Measurements from ENCODE around the gene LBH.

Gene LBH

DNA sequence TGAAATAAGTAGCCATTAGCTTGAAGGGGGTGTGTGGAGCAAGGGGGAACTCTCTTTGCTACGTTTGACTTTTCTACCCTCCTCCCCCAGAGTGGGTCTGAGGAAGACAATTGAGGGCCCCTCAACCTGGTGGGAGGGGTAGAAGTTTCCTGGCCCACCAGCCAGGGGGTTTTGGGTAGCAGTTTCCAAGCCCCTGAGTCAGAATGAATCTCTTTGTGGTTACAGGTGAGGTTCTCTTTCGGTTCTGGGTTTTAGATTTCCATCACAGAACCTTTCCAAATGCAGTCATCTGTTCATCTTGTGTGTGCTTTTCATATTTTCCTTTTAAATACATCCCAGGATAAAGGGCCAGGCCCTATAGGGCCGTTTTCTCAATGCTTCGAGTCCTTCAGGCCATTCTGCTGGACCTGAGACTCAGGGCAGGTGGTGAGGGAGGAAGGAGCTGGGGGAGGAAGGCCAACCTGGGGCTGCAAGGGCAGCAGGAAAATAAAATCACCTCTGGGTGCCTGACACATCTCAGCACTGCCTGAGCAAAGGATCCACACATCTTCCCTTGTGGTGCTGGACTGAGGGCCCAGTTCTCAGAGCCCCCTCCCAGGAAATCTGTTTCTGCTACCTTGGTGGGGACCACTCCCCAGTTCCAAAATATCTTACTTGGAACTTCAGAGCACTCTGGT lies 4.7 kb downstream of the LBH start:
- no peak for DNase-seq (ENCODE audit: low spot score)

DNA sequence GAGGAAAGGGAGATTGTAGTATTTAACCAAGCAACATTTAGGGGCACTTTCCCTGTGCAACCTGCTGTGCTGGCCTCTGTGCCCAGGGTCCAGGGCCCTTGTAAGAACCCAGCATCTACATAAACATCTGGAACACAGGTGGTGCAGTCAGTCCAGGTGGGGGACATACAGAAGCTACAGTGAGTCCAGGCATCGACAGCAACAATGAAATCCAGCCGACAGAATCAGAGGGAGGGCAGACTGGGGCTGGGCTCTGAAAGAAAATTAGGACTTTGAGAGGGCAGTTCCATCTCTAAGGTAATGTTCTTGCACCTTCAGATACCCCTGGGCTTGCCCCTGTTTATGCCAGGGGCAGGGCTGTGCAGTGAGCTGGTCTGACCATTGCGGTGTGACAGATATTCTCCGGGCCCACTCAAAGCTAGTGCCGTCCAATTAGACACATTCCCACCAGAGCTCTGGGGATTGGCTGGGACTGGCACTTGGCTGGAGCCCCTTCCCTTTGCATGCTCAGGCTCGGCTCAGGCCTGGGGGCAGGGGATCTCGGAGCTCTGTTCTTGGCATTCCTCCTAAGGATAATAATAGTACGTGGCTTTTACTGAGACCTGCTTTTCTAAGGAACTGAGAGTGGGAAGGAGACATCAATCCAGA lies 5.4 kb downstream of the LBH start:
- DNase-seq (ENCODE audit: low spot score): no peak

DNA sequence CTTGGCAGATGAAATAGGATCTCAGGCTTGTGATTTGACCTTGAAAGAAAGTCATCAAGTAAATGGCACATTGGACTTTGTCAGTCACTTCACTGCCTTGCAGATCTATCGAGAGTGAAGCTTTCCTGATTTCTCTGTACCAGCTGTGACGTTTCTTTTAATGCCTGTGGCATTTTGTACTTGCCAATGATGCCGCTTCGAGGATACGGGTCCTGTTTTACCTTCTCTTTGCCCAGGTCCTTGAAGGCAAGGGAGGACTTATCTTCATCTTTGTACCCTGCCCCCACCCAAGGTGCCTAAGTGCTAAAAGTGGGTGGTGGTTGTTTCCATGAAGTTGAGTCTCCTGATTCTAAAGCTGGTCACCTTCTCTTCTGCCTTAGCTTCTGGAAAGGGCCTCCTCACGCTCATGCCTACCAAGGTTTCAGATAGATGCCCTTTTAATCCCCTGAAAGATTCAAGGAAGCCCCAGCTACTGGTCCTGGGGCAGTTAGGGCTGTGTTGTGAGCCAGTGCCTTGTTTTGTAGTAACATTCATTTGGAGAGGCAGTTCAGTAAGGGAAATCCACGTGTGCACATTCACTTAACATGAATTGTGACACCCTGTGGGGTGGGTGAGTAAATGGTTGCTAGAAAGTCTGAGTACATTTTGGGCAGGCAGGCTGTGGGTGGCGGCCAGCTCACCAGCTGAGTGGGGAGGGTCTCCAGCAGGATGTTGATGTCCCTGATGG lies 6.1 kb downstream of the LBH start:
- DNase-seq (ENCODE audit: low spot score): no peak

DNA sequence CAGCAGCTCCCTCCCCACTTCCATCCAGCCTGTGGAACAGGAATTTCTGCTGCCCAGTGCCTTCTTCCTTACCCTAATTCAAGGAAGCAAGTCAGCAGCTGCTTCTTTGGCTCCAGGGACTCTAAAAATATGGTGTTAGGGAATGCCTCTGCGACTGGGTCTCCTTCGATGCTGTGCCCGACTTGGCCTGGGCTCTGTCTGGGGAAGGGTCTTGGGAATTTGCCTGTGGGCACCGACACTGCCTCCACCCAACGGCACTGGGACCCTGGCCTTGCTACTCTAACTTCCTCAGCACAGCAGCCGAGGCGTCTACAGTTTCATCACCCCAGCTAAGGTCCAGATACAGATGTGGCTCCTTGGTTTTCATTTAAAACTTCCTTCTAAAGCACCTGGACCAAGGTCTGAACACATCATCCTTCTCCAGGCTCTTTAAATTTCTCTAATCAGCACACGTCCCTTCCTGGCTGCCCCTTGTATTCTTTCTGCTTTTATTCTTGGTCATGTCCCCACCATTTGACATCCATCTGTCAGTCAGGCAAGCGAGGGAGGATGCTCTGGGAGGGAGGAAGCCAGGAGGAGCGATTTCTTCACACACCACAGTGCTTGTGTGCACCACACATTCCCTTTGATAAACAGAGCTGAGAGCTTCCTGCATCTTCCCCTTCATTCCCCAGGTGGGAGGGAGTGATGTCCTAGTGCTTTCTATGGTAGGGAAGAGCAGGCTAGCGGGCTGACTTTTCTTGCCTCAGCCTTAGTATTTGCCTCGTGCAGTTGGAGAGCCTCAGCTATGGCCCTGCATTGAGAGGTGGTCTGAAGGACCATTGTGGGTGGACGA lies 6.8 kb downstream of the LBH start:
- DNase-seq (ENCODE audit: low spot score): no peak

DNA sequence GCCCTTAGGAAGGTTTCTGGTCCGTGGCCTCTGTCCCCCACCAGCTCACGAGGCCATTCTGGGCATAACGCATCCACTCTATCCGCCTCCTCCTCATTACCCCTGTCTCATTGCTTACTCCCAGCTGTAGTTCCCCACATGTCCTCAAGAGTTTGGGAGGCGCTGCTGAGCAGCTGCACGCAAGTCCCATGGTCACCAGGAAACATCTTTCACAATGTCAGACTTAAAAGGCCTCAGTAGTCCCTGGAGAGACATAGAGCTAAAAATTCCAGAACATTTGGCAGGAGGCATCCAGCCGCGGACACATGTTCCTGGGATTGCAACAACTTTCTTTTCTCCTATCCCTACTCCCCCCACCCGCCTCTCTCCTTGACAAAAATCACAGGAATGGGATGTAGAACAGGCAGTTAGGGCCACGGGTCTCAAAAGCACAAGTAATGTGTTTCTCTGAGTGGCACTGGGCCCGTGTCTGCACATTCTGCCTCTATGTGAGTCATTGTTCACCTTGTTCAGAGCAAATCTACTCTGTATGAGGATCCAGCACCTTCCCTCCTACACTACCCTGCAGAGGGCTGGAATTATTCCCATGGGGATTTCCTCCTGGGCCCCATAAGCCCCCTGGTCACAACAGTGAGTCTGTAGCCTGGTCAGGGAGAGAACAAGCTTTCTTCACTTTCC lies 8.1 kb downstream of the LBH start:
- DNase-seq (ENCODE audit: low spot score): peak; percentile 65

- no peak for DNase-seq (ENCODE audit: low spot score)
Measured at GRCh38 chr2:30239986-30240752, 8.8 kb downstream of the LBH start.

DNA sequence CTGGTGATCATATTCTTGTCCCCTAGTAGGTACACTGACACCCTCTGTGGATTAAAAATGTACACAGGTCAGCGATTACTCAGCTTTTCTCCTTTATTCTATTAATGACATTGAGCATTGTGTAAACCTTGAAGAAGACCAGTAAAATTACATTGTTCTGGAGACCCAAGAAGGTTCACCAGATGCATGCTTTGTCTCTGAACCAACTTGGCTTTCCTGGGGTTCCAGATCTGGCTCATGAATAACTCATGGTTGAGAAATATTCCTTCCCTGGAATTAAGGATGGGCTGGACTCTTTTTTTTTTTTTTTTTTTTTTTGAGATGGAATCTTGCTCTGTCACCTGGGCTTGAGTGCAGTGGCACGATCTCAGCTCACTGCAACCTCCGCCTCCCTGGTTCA lies 11.9 kb downstream of the LBH start:
- DNase-seq (ENCODE audit: low spot score): no peak

DNA sequence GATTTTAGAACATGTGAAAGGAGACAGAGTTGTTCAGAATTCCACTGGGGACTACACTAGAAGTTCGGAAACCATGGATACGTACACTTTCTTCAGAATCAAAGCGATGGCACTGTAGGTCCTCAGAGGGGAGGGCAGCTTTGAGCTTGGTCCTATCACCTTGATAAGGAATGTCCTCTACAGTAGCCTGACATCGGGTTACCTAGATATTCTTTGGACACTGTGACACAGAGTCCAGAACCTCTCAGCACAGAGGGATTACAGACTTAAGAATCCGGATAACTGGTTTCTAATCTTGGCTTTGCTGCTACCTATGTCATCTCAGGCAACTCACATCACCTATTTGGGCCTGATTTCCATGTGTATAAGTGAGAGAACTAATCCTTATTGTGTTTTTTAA lies 14.0 kb downstream of the LBH start:
- no peak for DNase-seq (ENCODE audit: low spot score)

DNA sequence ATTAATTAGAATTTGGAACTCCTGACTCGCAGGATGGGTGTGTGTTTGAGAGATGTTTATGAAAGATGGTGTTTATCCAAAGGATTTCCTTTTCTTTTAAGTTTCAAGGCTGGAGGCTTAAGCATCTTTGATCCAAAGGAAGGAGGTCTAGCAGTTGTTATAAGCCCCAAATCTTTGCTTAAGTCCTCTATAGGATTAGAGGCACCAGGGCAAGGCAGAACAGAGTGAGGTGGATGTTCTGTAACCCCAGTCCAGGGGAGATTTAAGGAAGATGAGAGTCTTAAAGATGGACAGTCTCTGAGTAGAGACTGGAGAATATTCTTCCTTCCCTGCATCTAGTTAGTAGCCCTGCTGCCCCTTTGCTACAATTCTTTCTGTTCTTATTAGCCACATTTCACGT lies 17.5 kb downstream of the LBH start:
- no peak for DNase-seq (ENCODE audit: low spot score)

DNA sequence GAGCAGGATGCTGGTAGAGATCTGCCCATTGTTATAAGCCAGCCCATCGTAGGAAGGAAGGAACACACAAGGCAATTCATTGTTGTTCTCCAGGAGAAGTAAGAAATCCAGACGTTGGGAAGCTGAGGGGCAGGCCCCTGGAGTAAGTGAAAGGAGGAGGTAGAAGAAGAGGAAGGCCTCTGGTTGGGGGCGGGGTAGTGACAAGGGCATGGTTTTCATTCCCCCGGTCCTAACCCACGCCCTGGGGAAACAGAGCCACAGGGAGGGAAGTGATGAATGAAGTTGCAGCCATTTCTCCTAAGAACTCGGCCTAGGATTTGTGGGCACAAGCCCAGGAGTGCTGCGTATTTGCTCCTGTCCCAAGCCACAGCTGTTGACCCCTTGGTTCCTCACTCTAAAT lies 18.0 kb downstream of the LBH start:
- no peak for DNase-seq (ENCODE audit: low spot score)

DNA sequence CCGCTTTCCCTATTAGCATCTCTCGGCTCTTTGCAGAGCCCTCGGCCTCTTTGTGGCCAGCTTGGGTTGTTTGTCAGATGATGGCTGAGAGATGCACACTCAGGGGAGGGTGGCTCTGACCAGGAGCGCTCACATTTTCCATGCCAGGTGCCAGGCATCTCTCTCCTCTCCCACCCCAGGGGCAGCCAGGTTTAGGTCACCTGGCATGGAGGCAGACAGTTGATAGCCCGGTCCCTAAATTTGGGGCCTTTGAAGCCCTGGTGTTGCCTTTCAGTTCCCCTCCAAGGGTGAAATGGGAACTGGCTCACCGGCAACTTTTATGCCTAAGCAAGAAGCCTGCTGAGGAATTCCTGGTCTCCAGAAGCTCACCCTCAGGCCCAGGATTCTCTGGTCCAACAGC lies 19.1 kb downstream of the LBH start:
- DNase-seq (ENCODE audit: low spot score): no peak

- peak; percentile 30 for DNase-seq (ENCODE audit: low spot score)
Measured at GRCh38 chr2:30252723-30253701, 21.7 kb downstream of the LBH start.

- DNase-seq (ENCODE audit: low spot score): no peak
Measured at GRCh38 chr2:30253873-30254684, 22.7 kb downstream of the LBH start.

DNA sequence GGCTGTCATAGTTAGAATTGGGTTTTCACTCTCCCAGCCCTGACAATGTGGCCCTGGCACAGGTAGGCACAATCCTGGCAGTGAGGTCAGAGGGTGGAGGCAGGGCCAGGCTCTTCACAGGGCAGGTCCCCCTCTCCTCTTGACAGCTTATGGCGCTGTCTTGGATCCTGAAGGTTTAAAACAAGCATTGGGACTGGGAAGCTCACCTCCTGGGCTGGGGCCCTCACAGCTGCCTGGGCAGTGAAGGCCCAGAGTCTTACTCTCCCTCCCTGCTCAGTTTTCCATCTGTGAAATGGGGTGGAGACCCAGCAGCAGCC lies 23.3 kb downstream of the LBH start:
- no peak for DNase-seq (ENCODE audit: low spot score)

- DNase-seq (ENCODE audit: low spot score): no peak
Measured at GRCh38 chr2:30255026-30255425, 23.7 kb downstream of the LBH start.

GRCh38 chr2:30255466-30256408 lies 24.4 kb downstream of the LBH start:
- DNase-seq (ENCODE audit: low spot score): no peak

DNA sequence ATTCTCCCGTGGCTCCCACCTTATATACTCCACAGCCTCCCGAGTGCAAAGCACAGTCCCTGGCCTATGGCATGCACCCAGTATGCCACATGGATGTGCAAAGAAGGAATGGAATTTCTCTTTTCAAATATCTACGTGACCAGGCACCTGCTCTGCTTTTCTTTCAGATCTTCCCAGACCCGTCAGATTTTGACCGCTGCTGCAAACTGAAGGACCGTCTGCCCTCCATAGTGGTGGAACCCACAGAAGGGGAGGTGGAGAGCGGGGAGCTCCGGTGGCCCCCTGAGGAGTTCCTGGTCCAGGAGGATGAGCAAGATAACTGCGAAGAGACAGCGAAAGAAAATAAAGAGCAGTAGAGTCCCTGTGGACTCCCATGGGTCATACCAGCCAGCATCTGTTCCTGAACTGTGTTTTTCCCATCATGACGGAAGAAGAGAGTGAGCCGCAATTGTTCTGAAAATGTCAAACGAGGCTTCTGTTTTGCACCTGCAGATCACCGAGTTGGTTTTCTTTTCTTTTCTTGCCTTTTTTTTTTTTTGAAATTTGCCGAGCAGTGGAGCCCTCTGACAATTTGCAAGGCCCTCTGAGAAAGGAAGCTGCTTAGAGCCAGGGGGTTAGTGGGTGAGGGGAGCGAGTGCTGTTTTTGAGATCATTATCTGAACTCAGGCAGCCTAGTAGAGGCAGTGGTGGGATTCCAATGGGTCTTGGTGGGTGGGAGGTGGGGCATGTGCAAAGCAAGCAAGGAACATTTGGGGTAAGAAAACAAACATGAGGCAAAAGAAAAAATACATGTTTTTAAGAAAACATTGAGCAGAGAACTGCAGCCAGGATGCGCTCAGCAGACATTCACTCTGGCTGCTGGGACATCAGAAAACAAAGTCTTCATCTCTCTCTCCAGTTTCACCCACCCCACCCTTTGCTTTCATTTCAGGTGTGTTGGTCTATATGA lies 26.2 kb downstream of the LBH start:
- no peak for DNase-seq (ENCODE audit: low spot score)

All from LoVo (cell line).